NCI-H748 treated with DMSO at 0.1 percent for 48 hours (cell line): ENCODE data around the gene CNPPD1.
"Not testable (repeated sequence)": the region's sequence is repeated elsewhere in the genome, so short reads cannot be mapped to it uniquely, and the experiment has no call there.

ENCODE experiments used
- DNase-seq: peaks from one replicate; lab custom pipeline; 2025; lab: John Stamatoyannopoulos, UW

CNPPD1 gene

GRCh38 chr2:219207884-219208740, 31.4 kb upstream of the CNPPD1 start:
- no peak for DNase-seq

GRCh38 chr2:219207134-219207883, 30.6 kb upstream of the CNPPD1 start:
- no peak for DNase-seq

- peak; percentile 90 for DNase-seq
These were observed 29.8 kb upstream of the CNPPD1 start, which contains the start of gene ZFAND2B for GRCh38 chr2:219206328-219207133. TSS of gene ZFAND2B (plus strand) at chr2:219206782. CDS start at chr2:219206988, 206 bp downstream.

GRCh38 chr2:219205981-219206327, 29.2 kb upstream of the CNPPD1 start:
- no peak for DNase-seq

GRCh38 chr2:219205165-219205538, 28.4 kb upstream of the CNPPD1 start:
- DNase-seq, result no peak

GRCh38 chr2:219204425-219205164, 27.9 kb upstream of the CNPPD1 start:
- DNase-seq, result no peak

- not testable (repeated sequence) for DNase-seq
These were observed 24.6 kb upstream of the CNPPD1 start for GRCh38 chr2:219201331-219201730.

- DNase-seq, result not testable (repeated sequence)
These were observed 24.0 kb upstream of the CNPPD1 start for GRCh38 chr2:219200502-219201326.

- DNase-seq, result no peak
These were observed 22.9 kb upstream of the CNPPD1 start for GRCh38 chr2:219199470-219200211.

GRCh38 chr2:219198974-219199373, 22.2 kb upstream of the CNPPD1 start:
- no peak for DNase-seq

GRCh38 chr2:219197388-219197787, 20.7 kb upstream of the CNPPD1 start:
- DNase-seq, result no peak

GRCh38 chr2:219186754-219187456, 10.2 kb upstream of the CNPPD1 start:
- no peak for DNase-seq

GRCh38 chr2:219184121-219184520, 7.4 kb upstream of the CNPPD1 start:
- DNase-seq, result no peak

- DNase-seq, result no peak
These were observed 6.5 kb upstream of the CNPPD1 start for GRCh38 chr2:219183151-219183772.

GRCh38 chr2:219182331-219183150, 5.8 kb upstream of the CNPPD1 start:
- DNase-seq, result no peak

- DNase-seq, result no peak
These were observed 4.8 kb upstream of the CNPPD1 start for GRCh38 chr2:219181531-219181930.

GRCh38 chr2:219180961-219181360, 4.2 kb upstream of the CNPPD1 start:
- no peak for DNase-seq
